ENCODE results near the gene DPF3.
"Not testable (repeated sequence)": the region's sequence is repeated elsewhere in the genome, so short reads cannot be mapped to it uniquely, and the experiment has no call there.

DPF3 gene

DNA sequence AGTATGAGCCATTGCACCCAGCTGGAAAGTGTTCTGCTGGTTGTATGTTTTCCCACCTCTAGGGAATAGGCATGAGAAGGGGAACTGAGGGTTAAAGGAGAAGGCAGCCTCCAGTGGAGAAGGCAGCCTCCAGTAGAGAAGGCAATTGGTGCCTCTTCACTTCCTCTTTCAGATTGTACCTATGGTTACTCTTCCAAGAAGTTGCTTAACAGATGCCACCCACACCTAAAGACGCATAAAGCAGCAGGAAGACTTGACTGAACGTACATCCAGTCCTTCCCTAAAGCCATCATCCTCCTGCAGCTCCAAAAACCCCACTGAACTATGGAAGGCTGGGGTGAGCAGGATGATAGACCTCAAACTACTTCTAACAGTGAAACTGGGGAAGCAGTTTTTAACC lies 13.1 kb downstream of the DPF3 start:
- DNase-seq (ENCODE audit: low read depth in 2 of 2): no peak

DNA sequence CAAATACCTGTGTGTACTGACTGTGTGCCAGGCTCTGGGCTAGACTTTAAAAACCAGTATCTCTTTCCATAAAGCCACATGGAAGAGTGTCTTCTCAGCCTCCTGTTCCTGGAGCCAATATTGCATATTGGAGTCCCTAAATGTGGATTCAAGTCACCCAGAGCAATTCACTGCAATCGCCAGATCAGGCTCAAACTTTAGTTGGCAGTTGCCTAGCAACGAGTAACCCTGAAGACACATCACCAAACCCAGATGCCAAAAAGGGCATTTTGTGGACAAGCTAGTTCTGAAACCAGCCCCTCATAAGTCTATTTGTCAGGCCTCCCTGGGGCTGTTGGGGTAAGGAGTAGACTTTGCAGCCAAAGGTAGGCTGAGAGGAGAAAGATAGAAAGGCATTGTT lies 13.7 kb downstream of the DPF3 start:
- no peak for DNase-seq (ENCODE audit: low read depth in 2 of 2)

DNA sequence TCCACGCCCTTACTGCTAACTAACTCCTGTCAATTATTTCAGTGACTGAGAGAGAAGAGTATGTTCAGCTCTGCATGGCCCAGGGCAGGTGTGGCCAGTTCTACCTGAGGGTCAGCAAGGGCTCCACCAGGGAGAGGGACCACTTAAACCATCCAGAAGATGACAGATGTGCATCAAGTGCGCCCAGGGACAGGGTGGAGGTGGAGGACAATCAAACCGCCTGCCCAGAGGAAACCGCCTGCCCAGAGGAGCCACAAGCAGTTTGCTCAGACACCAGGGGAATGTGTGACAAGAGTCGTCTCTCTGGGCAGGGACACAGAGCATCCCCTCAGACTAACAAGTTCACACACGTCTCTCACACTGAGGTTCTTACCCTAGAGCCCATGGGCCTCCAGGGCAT lies 14.5 kb downstream of the DPF3 start:
- no peak for DNase-seq (ENCODE audit: low read depth in 2 of 2)

DNA sequence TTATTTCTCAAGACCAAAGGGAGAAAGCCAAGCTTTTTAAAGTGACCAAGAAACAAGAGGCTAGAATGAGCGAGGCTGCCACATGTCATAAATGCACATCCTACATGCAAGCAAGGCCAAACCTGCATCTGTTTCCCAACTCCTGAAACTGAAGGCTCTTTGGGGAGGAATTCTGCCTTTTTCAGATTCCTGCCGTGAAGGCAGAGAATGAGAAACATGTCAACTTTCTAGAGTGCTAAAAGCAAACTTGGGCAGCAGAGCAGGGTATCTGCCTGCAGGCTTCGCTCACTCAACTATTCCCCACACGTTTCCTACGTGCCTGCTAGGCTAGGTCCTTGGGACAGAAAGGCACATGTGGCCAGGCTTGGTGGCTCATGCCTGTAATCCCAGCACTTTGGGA lies 15.2 kb downstream of the DPF3 start:
- no peak for DNase-seq (ENCODE audit: low read depth in 2 of 2)

DNA sequence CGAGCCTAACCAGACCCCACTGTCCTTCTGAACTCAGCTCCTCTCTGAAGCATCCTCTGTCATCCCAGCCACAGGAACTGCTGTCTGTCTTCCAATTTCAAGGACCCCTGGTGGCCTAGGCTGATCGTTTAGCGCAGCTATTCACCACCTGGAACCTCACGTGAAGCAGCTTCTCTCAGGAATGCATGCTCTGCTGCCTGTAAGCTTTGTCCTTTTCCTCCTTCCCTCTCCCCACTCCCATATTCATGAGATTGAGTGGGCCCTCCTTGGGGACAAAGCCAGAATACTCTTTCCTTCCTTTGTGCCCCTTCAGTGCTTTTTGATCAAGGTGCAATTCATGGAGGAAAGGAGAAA lies 17.2 kb downstream of the DPF3 start:
- DNase-seq (ENCODE audit: low read depth in 2 of 2): no peak

DNA sequence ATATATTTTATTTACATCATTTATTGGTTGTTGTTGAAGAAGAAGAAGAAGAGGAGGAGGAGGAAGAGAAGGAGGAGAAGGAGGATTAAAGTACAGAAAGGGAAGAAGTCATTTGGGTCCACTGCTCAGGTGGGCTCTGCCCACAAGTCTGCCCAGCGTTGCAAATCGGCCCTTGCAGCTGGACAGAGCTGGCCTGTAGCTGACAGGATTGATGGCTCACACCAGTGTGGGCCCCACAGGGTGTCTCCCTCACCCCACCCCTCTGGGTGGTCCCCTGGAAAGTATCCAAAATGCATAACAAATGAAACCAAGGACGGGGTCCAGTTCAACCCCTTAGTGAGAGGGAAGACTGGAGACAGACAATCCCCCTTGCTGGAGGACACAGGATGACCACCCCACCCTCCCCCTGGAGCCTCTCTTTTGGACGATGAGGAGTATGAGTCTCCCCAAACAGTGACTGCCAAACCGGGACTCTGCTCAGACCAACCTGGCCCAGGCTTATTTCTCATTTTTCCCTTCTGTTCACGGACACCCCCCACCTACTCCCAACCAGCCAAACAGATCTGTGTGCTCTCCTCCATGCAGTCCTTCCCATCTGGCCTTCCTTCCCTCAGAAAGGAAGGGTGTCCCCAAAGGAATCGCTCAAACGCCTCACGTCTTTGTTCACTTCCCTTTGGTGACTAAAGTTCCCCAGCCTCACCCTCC lies 17.7 kb downstream of the DPF3 start:
- DNase-seq (ENCODE audit: low read depth in 2 of 2): no peak

DNA sequence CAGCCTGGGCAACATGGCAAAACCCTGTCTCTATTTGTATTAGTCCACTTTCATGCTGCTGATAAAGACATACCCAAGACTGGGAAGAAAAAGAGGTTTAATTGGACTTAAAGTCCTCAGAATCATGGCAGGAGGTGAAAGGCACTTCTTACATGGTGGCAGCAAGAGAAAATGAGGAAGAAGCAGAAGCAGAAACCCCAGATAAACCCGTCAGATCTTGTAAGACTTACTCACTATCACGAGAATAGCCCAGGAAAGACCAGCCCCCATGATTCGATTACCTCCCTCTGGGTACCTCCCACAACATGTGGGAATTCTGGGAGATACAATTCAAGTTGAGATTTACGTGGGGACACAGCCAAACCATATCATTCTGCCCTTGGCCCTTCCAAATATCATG lies 23.0 kb downstream of the DPF3 start:
- DNase-seq (ENCODE audit: low read depth in 2 of 2): not testable (repeated sequence)

DNA sequence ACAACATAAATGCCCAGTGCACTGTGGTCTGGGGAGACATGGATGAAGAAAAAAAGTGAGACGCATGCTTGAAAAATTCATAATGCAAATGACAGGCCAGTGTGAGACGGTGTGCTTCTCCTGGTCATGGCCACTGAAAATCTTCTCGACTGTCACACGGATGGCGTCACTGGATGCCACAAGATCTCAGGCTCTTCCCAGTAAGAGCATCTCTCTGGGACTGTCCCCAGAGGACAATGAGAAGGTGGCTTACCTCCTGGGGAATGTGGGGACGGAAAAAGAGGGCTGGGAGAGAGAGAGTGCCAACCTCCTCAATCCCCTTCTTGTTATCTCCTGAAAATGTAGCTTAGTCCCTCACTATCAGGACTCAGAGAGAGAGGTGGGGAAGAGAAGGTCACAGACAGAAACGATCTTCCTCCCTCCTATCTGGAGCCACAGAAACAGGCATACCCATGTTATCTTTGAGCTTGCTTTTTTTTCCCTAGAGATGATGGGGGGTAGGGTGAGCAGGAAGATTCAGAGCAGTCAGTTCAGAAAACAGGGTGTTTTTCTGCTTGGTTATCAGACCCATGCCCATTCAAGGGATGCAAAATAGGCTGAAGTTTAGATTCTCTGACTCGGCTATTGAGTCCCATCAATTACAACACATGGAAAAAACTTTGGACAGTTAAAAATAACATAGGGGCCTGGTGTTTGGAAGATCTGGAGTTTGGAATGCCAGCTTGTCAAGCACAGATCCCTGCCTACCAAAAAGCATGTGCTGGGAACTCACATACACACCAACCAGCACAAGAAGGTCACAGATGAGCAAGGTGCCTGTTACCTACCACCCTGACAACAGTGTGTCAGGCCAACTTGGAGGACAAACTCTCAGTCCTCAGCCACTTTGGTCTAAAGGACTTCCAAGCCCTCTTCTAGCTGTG lies 24.2 kb downstream of the DPF3 start:
- DNase-seq (ENCODE audit: low read depth in 2 of 2): no peak

DNA sequence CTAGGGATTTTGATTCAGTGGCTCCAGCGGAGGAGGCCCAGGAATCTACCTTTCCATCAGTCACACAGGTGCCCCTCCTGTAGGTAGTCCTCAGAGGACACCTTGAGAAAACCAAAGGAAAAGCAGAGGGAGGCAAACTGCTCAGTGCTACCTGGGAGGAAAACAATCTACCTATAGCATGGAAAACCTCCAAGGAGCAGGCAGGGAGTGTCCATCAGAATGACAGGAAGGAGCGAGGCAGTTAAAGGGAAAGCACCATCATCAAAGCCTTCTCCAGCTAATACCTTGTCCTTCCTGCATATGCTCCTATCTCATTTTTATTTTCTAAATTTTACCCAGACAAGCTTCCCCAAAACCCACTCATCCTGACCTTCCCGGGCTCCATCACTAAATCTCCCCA lies 25.4 kb downstream of the DPF3 start:
- DNase-seq (ENCODE audit: low read depth in 2 of 2): no peak

DNA sequence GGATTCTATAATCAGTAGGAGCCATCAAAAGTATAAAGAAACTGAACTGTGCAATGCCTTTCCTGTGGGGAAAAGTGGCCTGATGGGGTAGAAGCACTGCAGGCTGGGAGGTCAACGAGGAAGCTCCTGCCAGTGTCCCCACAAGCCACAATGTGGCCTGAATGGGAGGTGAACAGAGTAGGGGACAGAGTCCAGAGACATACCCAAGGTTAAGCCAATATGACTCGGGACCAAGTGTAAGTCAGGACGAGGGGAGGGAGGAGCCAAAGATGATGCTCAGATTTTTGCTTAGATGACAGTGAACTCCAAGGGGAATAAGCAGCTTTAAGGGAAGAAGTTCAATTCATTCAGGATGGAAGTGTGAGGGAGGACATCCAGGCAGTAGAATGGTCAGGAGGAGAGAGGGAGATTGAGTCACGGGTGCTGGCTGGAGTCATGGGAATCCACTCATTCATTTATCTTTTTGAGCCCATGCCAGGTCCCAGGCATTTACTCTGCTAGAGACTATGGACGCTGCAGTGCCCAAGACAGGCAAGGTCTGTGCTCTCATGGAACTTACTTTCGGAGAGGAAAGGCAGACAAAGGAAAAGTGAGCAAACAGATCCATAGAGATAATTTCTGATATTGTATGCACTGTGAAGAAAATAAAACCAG lies 29.1 kb downstream of the DPF3 start:
- DNase-seq (ENCODE audit: low read depth in 2 of 2): no peak

DNA sequence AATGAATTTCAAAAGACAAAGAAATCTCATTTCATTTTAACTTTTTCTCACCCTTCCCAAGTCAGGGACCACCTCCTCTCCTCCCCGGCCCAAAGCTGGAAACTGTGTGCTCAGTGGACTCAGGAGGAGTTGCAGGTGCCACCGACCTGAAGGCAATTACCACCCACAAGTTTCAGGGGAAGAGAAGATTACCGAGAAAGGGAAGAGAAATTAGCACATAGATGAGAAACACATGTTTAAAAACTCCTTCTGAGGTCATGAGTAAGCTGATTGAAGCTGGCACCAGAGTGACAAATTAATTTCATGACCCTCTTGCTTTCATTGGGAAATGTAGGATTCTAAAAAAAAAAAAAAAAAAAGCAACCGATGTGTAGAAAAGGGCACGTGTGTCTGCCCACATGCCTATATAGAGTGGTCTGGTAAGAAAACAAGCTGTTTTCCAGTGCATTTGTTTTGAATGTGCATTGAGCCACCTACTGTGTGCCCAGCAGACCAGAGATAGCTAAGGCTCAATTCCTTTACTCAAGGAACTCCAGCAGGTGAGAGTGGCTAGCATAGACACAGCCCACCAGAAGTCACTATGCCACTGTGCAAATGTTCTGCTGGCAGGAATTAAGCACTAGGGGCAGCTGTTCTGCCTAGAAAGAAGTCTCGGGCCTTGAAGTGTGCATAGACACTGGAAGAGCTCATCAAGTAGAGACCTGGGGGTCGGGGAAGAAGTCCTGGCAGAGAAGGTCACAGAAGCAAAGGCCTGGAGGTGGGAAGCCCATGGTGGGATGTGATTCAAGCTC lies 30.5 kb downstream of the DPF3 start:
- DNase-seq (ENCODE audit: low read depth in 2 of 2): no peak

DNA sequence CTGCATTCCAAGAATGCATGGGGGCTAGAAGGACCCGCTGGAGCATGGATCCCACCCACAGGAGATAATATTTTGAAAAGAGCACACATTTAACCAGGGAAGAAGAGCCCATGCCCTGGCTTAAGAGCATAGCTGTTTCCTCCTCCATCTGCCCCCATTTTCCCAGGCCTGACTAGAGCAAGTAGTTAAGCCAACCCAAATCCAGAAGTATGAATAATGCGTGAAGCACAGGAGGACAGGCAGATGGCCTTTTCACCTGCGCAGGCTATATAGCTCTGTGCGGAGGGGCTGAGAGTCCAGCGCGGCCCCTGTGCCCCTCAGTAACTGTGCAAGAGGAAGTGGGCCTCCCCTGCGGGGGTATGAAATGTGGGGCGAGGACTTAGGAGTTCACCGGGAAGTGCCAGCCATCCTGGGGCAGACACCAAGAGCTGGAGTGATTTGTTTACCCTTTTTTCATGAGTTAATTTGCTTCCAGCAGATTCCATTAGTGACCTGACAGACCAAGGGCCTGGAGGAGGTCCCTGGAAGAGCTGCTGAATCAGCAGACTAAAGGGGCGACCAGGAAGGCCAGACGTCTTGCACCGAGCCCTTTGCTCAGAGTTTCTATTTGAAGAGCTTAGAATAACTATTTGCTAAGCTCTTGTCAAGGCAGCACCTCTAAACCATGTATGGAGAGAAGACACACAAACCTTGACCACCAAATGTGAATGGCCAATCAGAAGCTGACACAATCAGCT lies 37.2 kb downstream of the DPF3 start:
- DNase-seq (ENCODE audit: low read depth in 2 of 2): no peak

DNA sequence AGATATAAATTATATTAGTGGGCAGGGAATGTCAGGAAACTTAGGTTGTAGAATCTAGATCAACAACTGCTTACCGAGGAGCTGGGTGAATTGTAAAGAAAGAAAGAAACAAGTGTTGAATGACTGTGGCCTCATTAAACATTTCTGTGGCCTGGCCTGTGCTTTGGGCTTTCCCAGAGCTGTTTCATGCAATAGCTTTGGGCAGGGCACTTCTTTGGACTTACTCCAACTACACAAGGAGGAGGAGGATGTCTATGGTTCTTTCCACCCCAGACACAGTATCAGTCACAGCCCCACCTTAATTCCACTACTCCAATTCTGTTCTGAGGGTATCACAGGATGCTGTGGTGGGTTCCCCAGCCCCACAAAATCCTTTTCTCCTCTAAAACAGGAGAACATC lies 38.0 kb downstream of the DPF3 start:
- DNase-seq (ENCODE audit: low read depth in 2 of 2): no peak

DNA sequence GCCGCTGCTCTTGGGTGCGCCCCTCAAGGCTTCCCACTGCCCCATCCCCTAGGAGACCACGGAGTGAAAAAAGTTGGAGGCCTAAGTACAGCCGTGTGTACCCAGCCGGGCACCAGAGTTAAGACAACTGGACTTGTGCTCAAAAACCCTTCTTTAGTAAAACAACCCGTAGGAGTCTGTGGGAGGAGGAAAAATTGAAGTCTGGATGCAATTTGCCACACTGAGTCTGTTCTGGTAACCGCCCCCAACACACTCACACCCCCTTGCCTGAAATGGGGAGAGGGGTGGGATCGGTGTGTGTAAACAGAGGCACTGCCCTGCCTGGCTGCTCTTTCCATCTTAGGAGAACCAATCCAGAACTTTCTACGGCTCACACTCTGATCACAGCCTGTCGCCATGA lies 41.7 kb downstream of the DPF3 start:
- no peak for DNase-seq (ENCODE audit: low read depth in 2 of 2)

DNA sequence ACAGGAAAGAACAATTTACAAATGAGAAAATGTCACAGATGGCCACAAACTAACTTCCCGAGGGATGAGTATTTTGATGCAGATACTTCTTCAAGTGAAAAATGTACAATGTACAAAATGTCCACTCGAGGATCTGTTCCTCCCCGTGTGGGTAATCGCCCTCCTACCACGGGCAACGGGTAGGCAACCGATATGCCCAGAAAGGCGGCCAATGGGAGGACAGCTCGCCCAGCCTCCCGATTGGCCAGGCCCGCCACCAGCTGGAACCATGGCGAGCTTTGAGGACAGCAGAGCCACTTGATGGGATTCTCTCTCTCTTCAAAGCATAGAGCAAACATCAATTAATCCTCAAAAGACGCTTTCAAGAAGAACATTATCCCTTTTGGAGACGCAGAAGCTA lies 42.3 kb downstream of the DPF3 start:
- no peak for DNase-seq (ENCODE audit: low read depth in 2 of 2)

DNA sequence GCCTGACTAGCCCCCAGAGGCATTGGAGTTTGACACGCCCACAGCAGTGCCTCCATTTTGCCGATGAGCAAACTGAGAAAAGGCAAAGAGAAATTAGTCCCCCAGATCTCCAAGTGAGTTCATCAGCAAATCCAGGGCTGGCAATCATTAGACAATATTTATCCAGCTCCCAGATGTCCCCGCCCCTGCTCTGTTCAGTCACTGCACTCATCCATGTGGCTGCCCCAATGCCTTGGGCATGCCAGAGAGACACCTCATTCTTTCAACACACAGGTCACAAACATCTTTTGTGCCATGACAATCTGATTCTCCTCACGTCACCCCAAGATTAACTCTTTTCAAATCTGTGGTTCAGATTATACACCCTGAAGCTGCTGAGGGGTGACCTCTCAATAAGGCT lies 43.5 kb downstream of the DPF3 start:
- DNase-seq (ENCODE audit: low read depth in 2 of 2): no peak

DNA sequence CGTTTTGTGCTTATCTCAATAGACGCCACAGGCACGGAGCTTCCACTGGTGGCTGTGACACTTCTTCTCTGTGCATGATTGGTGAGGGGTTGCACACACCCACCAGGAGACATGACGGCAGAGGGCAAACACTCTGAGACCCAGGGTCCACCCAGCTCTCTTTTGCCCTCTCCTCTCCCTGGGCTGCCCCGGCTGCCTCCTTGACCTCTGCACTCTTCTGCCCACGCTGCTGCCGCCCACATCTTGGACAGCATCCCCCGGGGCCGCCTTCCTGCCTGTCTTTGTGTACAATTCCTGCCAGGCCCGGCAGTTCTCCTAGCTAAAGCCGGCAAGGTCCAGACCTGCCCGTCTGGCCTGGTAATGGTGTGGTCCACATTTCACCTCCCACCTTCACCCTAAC lies 44.7 kb downstream of the DPF3 start:
- no peak for DNase-seq (ENCODE audit: low read depth in 2 of 2)

DNA sequence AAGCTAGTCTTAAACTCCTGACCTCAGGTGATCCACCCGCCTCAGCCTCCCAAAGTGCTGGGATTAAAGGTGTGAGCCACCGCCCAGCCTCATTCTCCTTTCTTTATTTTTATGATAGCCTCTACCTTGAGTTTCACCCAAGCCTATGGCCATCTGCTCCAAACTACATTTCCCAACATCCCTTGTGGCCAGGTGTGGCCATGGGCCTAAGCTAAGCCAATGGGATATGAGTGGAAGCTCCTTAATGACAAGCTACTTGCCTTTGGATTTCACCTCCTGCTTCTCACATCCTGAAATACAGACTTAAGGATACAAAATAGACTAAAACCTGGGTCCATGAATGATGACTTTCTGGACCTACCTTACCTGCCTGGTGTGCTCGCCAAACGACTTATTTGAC lies 46.2 kb downstream of the DPF3 start:
- no peak for DNase-seq (ENCODE audit: low read depth in 2 of 2)

DNA sequence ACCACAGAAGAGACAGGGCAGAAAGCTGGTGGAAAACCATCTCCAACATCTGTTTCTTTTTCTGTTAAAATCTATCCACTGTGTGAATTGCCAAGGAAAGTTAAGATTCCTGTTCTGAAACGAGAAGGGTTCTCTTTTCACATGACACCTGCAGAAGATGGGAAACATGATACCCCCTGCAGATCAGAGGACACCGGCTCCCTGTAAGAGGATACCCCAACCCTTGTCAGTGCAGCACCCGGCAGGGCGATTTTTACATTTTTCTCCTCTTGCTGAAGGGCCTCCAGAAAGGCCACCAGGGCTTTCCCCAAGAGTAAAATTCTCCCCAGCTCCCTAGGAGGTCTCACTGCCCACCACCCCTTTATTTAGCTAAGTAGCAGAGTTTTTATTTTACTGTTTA lies 48.2 kb downstream of the DPF3 start:
- no peak for DNase-seq (ENCODE audit: low read depth in 2 of 2)

DNA sequence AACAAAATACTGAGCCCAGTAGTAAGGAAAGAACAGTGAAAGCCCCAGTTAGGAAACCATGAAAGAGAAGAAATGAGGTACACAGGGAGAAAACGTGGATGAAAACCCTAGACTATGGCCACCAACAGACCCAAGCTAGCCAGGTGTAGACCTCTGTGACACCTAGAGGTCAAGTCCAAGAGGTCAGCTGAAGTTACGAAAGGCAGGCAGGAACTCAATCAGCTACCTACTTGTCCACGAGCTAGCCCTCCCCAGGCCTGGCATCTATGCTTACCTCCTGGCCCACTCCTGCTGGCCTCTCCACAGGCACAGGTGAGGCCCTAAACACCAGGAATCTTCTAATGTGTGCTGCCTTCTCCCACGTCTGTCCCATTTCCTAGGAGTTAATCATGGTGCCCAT lies 48.7 kb downstream of the DPF3 start:
- no peak for DNase-seq (ENCODE audit: low read depth in 2 of 2)

DNA sequence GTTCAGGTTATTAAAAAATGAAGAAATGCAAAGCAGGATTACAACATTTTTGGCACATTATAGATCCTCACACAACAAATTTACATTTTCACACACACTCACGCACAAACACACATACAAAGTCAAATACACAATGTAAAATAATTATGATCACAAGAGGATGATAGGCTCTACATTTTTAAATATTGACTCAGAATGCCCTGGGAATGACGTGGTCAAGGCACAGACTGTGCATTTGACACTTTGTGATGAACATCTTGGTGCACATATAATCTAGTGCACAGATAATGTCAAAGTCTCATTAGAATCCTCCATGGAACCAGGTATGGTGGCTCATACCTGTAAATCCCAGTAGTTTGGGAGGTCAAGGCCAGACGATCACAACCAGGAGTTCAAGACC lies 49.4 kb downstream of the DPF3 start:
- DNase-seq (ENCODE audit: low read depth in 2 of 2): no peak

Data from stimulated activated CD4-positive, alpha-beta T cell treated with anti-CD3 and anti-CD28 coated beads, Interleukin-15, amount 100 ng/mL, for 48 hours (primary cell).